Stomach (tissue), 4 donors: Measurements from ENCODE around the gene RAB7B.

ENCODE experiments used
- EP300 ChIP-seq: sonication (generic); formaldehyde crosslinking; IDR thresholded peaks from one replicate; pipeline ENCODE4 v1.6.1; 2017; ENCODE audit warnings: antibody characterized with exemption
- POLR2A ChIP-seq, 4 donors: fragments of 450-650 bp; IDR thresholded peaks; one replicate each; pipeline ENCODE4 v1.6.1; 2016; ENCODE audit warnings: antibody characterized with exemption in 4 of 4, control low read depth in 2 of 4, mild to moderate bottlenecking in 1 of 4, moderate library complexity in 1 of 4
- TF ChIP-seq, protein P1 (sequence below), 7 experiments: fragments of 450-650 bp in 4 of 7; fragments of 200-600 bp in 3 of 7; sonication (generic) in 3 of 7; IDR thresholded peaks; one replicate each; pipeline ENCODE4 v1.5.1; 2016 to 2019; ENCODE audit warnings: antibody characterized with exemption in 7 of 7, control low read depth in 2 of 7, mild to moderate bottlenecking in 1 of 7

GRCh38 chr1:205988585-205988995 lies 14.6 kb downstream of the RAB7B start:
- TF ChIP-seq EP300 (no peak), POLR2A (IDR thresholded peaks at IDR 0.05) (no peak)
- TF ChIP-seq, protein P1, sequence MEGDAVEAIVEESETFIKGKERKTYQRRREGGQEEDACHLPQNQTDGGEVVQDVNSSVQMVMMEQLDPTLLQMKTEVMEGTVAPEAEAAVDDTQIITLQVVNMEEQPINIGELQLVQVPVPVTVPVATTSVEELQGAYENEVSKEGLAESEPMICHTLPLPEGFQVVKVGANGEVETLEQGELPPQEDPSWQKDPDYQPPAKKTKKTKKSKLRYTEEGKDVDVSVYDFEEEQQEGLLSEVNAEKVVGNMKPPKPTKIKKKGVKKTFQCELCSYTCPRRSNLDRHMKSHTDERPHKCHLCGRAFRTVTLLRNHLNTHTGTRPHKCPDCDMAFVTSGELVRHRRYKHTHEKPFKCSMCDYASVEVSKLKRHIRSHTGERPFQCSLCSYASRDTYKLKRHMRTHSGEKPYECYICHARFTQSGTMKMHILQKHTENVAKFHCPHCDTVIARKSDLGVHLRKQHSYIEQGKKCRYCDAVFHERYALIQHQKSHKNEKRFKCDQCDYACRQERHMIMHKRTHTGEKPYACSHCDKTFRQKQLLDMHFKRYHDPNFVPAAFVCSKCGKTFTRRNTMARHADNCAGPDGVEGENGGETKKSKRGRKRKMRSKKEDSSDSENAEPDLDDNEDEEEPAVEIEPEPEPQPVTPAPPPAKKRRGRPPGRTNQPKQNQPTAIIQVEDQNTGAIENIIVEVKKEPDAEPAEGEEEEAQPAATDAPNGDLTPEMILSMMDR (IDR thresholded peaks at IDR 0.05): no peak
